ENCODE data around the gene CBFA2T3.

Gene CBFA2T3

GRCh38 chr16:88963583-88963982 is 13.4 kb downstream of the CBFA2T3 start:
- no peaks in the 10 kb centered on the region for H3K27me3 ChIP-seq (ENCODE audit: control insufficient read depth, insufficient read depth, low read length)
- H3K9ac ChIP-seq (ENCODE audit: low read depth, low read length) = no peak overlapping the region
- no peaks in the 10 kb centered on the region for H3K36me3 ChIP-seq (ENCODE audit: control insufficient read depth, insufficient read depth, low read length)
- no peak overlapping the region for H3K27ac ChIP-seq (ENCODE audit: low read depth, low read length)
- H3K4me1 ChIP-seq (ENCODE audit: control insufficient read depth, insufficient read depth, low read length) = no peaks in the 10 kb centered on the region
- H3K9me3 ChIP-seq (ENCODE audit: control insufficient read depth, insufficient read depth, low read length) = no peaks in the 10 kb centered on the region
- H3K4me3 ChIP-seq (ENCODE audit: low read depth, low read length) = no peak overlapping the region

DNA sequence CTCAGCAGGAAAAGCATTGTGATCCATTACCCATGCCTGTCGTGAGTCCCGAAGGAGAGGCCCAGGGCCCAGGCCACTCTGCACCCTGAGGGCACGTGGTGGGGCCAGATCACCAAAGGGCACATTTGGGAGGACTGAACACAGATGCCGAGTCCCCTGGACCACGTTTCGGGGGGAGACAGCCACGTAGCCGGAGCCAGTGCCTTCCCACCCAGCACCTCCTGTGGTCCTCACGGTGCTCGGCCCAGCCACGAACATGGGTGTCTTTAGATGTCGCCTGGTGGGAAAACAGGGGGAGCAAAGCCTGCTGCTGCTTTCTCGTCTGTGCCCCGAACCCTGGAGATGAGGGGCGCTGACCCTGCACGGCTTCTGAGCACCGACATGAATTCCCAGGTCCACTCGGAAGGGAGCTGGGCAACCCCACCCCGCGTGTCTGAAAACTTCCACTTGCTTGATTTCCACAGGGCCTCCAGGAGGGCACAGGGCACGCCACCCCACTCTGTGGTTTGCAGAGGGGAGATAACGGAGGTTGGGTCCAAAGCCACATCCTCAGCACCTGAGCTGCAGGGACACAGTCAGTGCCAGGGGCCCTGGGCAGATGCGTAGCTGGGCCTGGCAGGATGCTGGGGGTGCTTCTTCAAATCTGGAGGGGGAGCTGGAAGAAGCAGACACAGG is 14.4 kb downstream of the CBFA2T3 start:
- H3K36me3 ChIP-seq (ENCODE audit: control insufficient read depth, insufficient read depth, low read length) = no peaks in the 10 kb centered on the region
- no peak overlapping the region for H3K4me3 ChIP-seq (ENCODE audit: low read depth, low read length)
- H3K9ac ChIP-seq (ENCODE audit: low read depth, low read length) = no peak overlapping the region
- H3K27ac ChIP-seq (ENCODE audit: low read depth, low read length) = no peak overlapping the region
- H3K27me3 ChIP-seq (ENCODE audit: control insufficient read depth, insufficient read depth, low read length) = no peaks in the 10 kb centered on the region
- no peaks in the 10 kb centered on the region for H3K9me3 ChIP-seq (ENCODE audit: control insufficient read depth, insufficient read depth, low read length)
- H3K4me1 ChIP-seq (ENCODE audit: control insufficient read depth, insufficient read depth, low read length) = no peaks in the 10 kb centered on the region

- Histone ChIP-seq H3K27ac (ENCODE audit: low read depth, low read length) (no peak overlapping the region), H3K9ac (ENCODE audit: low read depth, low read length) (no peak overlapping the region)
Measured at GRCh38 chr16:88961011-88961410, 16.0 kb downstream of the CBFA2T3 start.

GRCh38 chr16:88960516-88960915 is 16.5 kb downstream of the CBFA2T3 start:
- H3K36me3 ChIP-seq (ENCODE audit: control insufficient read depth, insufficient read depth, low read length) = no peaks in the 10 kb centered on the region

More at GRCh38 chr16:88961011-88961410, 16.0 kb downstream of the CBFA2T3 start:
- Histone ChIP-seq H3K27me3 (ENCODE audit: control insufficient read depth, insufficient read depth, low read length) (no peaks in the 10 kb centered on the region), H3K4me1 (ENCODE audit: control insufficient read depth, insufficient read depth, low read length) (no peaks in the 10 kb centered on the region), H3K9me3 (ENCODE audit: control insufficient read depth, insufficient read depth, low read length) (no peaks in the 10 kb centered on the region), H3K4me3 (ENCODE audit: low read depth, low read length) (no peak overlapping the region), H3K36me3 (ENCODE audit: control insufficient read depth, insufficient read depth, low read length) (no peaks in the 10 kb centered on the region)

GRCh38 chr16:88959022-88959421 is 18.0 kb downstream of the CBFA2T3 start:
- H3K9me3 ChIP-seq (ENCODE audit: control insufficient read depth, insufficient read depth, low read length) = no peaks in the 10 kb centered on the region
- H3K4me1 ChIP-seq (ENCODE audit: control insufficient read depth, insufficient read depth, low read length) = no peaks in the 10 kb centered on the region
- H3K36me3 ChIP-seq (ENCODE audit: control insufficient read depth, insufficient read depth, low read length) = no peaks in the 10 kb centered on the region
- no peak overlapping the region for H3K27ac ChIP-seq (ENCODE audit: low read depth, low read length)
- no peak overlapping the region for H3K4me3 ChIP-seq (ENCODE audit: low read depth, low read length)
- no peak overlapping the region for H3K9ac ChIP-seq (ENCODE audit: low read depth, low read length)
- no peaks in the 10 kb centered on the region for H3K27me3 ChIP-seq (ENCODE audit: control insufficient read depth, insufficient read depth, low read length)

More at GRCh38 chr16:88960516-88960915, 16.5 kb downstream of the CBFA2T3 start:
- Histone ChIP-seq H3K9me3 (ENCODE audit: control insufficient read depth, insufficient read depth, low read length) (no peaks in the 10 kb centered on the region), H3K27me3 (ENCODE audit: control insufficient read depth, insufficient read depth, low read length) (no peaks in the 10 kb centered on the region), H3K4me3 (ENCODE audit: low read depth, low read length) (no peak overlapping the region), H3K27ac (ENCODE audit: low read depth, low read length) (no peak overlapping the region), H3K9ac (ENCODE audit: low read depth, low read length) (no peak overlapping the region), H3K4me1 (ENCODE audit: control insufficient read depth, insufficient read depth, low read length) (no peaks in the 10 kb centered on the region)

DNA sequence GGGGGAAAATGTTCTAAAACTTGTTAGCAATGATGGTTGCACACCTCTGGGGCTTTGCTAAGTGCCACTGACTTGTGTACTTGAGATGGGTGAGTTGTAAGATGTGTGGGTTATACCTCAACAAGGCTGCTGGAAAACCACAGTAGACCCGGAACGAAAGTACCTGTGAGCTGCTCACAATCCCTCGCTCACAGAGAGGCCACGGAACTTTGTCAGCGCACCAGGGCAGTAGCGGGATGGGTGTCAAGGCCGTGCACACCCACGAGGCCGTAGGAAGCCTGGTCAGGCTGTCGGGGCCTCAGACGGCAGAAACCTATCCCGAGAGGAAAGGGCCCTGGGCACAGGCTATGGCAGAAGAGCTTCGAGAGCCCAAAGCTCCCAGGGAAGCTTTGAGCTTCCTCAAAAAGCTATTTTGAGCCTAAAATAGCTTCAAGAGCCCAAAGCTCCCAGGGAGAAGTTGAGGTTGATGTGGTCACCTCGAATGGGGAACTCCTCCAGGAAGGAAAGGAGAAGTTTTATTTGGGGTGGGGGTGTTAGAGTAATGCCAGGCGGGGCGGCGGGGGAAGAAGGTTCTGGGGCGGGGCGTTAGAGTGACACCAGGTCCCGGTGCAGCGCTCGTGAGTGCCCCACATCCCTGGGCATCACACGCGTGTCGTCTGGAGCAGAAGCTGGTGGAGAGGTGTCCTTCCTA is 19.0 kb downstream of the CBFA2T3 start:
- no peaks in the 10 kb centered on the region for H3K36me3 ChIP-seq (ENCODE audit: control insufficient read depth, insufficient read depth, low read length)
- H3K4me3 ChIP-seq (ENCODE audit: low read depth, low read length) = no peak overlapping the region
- H3K27me3 ChIP-seq (ENCODE audit: control insufficient read depth, insufficient read depth, low read length) = no peaks in the 10 kb centered on the region
- H3K4me1 ChIP-seq (ENCODE audit: control insufficient read depth, insufficient read depth, low read length) = no peaks in the 10 kb centered on the region
- H3K9ac ChIP-seq (ENCODE audit: low read depth, low read length) = no peak overlapping the region
- H3K9me3 ChIP-seq (ENCODE audit: control insufficient read depth, insufficient read depth, low read length) = no peaks in the 10 kb centered on the region
- no peak overlapping the region for H3K27ac ChIP-seq (ENCODE audit: low read depth, low read length)

GRCh38 chr16:88957433-88957767 is 19.6 kb downstream of the CBFA2T3 start:
- Histone ChIP-seq H3K9ac (ENCODE audit: low read depth, low read length) (no peak overlapping the region), H3K4me3 (ENCODE audit: low read depth, low read length) (no peak overlapping the region), H3K4me1 (ENCODE audit: control insufficient read depth, insufficient read depth, low read length) (no peaks in the 10 kb centered on the region), H3K36me3 (ENCODE audit: control insufficient read depth, insufficient read depth, low read length) (no peaks in the 10 kb centered on the region), H3K9me3 (ENCODE audit: control insufficient read depth, insufficient read depth, low read length) (no peaks in the 10 kb centered on the region), H3K27ac (ENCODE audit: low read depth, low read length) (no peak overlapping the region), H3K27me3 (ENCODE audit: control insufficient read depth, insufficient read depth, low read length) (no peaks in the 10 kb centered on the region)

GRCh38 chr16:88956546-88957432 is 20.2 kb downstream of the CBFA2T3 start:
- H3K4me1 ChIP-seq (ENCODE audit: control insufficient read depth, insufficient read depth, low read length) = no peaks in the 10 kb centered on the region
- H3K27ac ChIP-seq (ENCODE audit: low read depth, low read length) = no peak overlapping the region
- no peaks in the 10 kb centered on the region for H3K9me3 ChIP-seq (ENCODE audit: control insufficient read depth, insufficient read depth, low read length)

DNA sequence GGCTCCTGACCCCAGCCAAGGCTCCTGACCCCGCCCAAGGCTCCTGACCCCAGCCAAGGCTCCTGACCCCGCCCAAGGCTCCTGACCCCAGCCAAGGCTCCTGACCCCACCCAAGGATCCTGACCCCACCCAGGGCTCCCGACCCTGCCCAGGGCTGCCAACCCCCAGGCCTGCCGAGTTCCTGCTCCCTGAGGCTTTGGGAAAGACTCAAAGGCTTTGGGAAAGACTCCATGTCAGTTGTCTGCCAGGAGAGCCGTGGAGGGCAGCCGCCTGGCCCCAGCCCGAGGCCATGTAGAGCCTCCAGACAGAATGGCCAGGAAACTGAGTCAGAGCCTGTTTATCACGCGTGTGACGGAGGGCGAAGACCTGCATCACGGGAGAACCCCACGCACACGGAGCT is 21.1 kb downstream of the CBFA2T3 start:
- Histone ChIP-seq H3K27ac (ENCODE audit: low read depth, low read length) (no peak overlapping the region), H3K9me3 (ENCODE audit: control insufficient read depth, insufficient read depth, low read length) (no peaks in the 10 kb centered on the region), H3K36me3 (ENCODE audit: control insufficient read depth, insufficient read depth, low read length) (no peaks in the 10 kb centered on the region), H3K4me1 (ENCODE audit: control insufficient read depth, insufficient read depth, low read length) (no peaks in the 10 kb centered on the region), H3K27me3 (ENCODE audit: control insufficient read depth, insufficient read depth, low read length) (no peaks in the 10 kb centered on the region), H3K4me3 (ENCODE audit: low read depth, low read length) (no peak overlapping the region), H3K9ac (ENCODE audit: low read depth, low read length) (no peak overlapping the region)

More at GRCh38 chr16:88956546-88957432, 20.2 kb downstream of the CBFA2T3 start:
- no peak overlapping the region for H3K4me3 ChIP-seq (ENCODE audit: low read depth, low read length)
- H3K36me3 ChIP-seq (ENCODE audit: control insufficient read depth, insufficient read depth, low read length) = no peaks in the 10 kb centered on the region
- no peak overlapping the region for H3K9ac ChIP-seq (ENCODE audit: low read depth, low read length)
- H3K27me3 ChIP-seq (ENCODE audit: control insufficient read depth, insufficient read depth, low read length) = no peaks in the 10 kb centered on the region

GRCh38 chr16:88953003-88953690 is 23.9 kb downstream of the CBFA2T3 start:
- Histone ChIP-seq H3K4me3 (ENCODE audit: low read depth, low read length) (no peak overlapping the region), H3K27ac (ENCODE audit: low read depth, low read length) (no peak overlapping the region), H3K9ac (ENCODE audit: low read depth, low read length) (no peak overlapping the region), H3K27me3 (ENCODE audit: control insufficient read depth, insufficient read depth, low read length) (no peaks in the 10 kb centered on the region), H3K36me3 (ENCODE audit: control insufficient read depth, insufficient read depth, low read length) (no peaks in the 10 kb centered on the region), H3K4me1 (ENCODE audit: control insufficient read depth, insufficient read depth, low read length) (no peaks in the 10 kb centered on the region), H3K9me3 (ENCODE audit: control insufficient read depth, insufficient read depth, low read length) (no peaks in the 10 kb centered on the region)
